Esophagus squamous epithelium (tissue), 4 donors: ENCODE results near the gene EHMT1.

Source experiments
- POLR2A ChIP-seq, 4 donors: fragments of 450-650 bp; IDR thresholded peaks; one replicate each; pipeline ENCODE4 v1.6.1; 2017; ENCODE audit warnings: antibody characterized with exemption in 4 of 4, mild to moderate bottlenecking in 4 of 4, moderate library complexity in 3 of 4
- TF ChIP-seq, protein P1 (sequence below), 6 experiments: fragments of 450-650 bp in 4 of 6; fragments of 200-600 bp in 2 of 6; sonication (generic) in 2 of 6; IDR thresholded peaks; one replicate each; pipeline ENCODE4 v1.5.1; 2016 to 2019; ENCODE audit warnings: antibody characterized with exemption in 6 of 6, mild to moderate bottlenecking in 4 of 6, moderate library complexity in 4 of 6

GRCh38 chr9:137791947-137792346 is 173.1 kb downstream of the EHMT1 start:
- TF ChIP-seq, protein P1, sequence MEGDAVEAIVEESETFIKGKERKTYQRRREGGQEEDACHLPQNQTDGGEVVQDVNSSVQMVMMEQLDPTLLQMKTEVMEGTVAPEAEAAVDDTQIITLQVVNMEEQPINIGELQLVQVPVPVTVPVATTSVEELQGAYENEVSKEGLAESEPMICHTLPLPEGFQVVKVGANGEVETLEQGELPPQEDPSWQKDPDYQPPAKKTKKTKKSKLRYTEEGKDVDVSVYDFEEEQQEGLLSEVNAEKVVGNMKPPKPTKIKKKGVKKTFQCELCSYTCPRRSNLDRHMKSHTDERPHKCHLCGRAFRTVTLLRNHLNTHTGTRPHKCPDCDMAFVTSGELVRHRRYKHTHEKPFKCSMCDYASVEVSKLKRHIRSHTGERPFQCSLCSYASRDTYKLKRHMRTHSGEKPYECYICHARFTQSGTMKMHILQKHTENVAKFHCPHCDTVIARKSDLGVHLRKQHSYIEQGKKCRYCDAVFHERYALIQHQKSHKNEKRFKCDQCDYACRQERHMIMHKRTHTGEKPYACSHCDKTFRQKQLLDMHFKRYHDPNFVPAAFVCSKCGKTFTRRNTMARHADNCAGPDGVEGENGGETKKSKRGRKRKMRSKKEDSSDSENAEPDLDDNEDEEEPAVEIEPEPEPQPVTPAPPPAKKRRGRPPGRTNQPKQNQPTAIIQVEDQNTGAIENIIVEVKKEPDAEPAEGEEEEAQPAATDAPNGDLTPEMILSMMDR (IDR thresholded peaks at IDR 0.05) = no peak
- TF ChIP-seq POLR2A (IDR thresholded peaks at IDR 0.05) = no peak
